Myocyte (in vitro differentiated cells): ENCODE data around the gene PTPRC. TPM values are rescaled to one million over a fixed set of nuclear protein-coding genes. Genes with fewer than 3 reads are reported as not detected.

ENCODE experiments used
- DNase-seq: peaks from one replicate; pipeline ENCODE4 v3.0.0-alpha.2; 2012; ENCODE audit warnings: low read depth
- total RNA-seq: library from RNA; depleted of rRNA; stranded (reverse); fragments of >200 nt; gene quantifications from 2 replicates; pipeline ENCODE4 v1.2.3, GENCODE V29; 2014

Gene PTPRC
- total RNA-seq, 1 donor from 2014 or later: 0.05 TPM

DNA sequence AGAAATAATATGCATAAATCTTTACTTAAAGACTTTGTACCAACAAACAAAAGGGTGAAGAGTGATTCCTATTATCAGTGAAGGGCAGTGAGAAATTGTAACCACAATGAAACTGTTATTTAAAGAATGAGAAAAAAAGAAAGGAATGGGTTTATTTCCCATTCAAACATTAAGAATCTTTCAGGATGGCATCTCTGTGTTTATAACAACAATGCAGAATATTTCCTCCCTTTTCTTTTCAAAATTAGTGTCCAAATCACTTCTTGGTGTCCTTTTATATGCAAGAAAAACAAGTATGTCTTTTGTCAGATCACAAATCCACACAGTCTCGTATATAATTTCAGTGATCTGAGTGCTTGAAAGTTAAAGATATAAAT lies 61.2 kb downstream of the PTPRC start:
- no peak for DNase-seq

DNA sequence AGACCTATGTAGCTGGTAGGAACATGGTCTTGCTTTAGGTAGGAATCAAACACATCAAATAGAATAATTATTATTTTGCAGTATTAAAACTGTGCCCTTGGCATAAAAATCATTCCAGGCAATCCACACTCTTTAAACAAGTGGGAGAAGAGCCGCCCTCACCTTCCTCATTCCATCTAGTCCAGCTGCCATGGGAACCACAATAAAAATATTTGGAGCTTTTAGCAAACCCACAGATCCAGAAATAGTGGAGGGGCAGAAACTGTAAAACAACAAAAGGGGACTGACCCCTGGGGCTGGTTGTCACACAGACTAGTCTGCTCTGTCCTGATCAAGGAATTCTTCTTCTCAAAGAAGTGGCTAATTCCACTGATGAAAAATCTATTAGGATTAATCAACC lies 61.6 kb downstream of the PTPRC start:
- DNase-seq: peak; percentile 58

DNA sequence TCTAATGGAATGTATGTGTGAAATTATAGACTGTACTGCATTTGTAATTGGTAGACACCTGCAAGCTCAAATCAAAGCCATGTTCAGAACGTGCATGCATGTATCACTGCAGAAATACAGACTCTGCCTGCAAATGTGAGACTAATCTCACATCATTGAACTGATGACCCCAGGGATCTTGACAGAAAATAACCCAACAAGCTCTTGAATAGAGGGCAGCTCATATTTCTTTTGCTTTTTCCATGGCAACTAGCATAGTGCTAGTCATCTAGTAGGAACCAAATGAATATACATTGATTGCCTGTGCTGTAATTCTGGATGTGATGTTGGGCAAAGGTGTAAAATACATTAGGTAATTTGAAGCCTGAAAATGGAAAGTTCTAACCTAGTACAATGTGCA lies 62.4 kb downstream of the PTPRC start:
- DNase-seq: no peak

DNA sequence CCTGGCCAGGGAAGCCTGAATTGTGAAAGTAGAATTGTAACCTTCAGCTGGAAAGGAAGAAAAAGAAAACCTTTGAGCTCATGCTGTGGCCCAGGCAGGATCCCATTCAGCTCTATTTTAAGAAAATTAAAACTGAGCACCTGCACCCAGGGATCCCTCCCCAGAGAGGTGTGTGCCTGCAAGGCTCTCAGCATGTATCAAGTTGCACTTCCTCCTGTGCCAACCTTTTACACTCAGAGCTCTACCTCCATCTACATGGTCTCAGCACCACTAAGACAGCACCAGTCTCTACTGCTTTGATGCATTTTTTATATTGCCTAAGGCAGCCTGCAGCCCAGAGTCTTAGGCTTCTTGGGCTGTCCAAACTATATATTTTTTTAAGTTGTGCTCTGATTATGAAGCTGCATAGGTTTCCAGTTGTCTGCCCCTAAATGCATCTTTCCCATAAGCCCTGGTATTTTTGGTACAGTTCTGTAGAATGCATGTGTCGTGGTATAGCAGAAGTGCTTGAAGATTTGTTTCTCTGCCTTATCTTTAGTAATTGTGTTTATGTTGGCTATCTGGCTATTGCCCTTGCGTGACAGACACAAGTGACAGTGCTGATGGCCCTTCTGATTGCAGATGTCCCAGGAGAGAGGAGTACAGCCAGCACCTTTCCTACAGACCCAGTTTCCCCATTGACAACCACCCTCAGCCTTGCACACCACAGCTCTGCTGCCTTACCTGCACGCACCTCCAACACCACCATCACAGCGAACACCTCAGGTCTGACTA lies 63.1 kb downstream of the PTPRC start:
- no peak for DNase-seq

DNA sequence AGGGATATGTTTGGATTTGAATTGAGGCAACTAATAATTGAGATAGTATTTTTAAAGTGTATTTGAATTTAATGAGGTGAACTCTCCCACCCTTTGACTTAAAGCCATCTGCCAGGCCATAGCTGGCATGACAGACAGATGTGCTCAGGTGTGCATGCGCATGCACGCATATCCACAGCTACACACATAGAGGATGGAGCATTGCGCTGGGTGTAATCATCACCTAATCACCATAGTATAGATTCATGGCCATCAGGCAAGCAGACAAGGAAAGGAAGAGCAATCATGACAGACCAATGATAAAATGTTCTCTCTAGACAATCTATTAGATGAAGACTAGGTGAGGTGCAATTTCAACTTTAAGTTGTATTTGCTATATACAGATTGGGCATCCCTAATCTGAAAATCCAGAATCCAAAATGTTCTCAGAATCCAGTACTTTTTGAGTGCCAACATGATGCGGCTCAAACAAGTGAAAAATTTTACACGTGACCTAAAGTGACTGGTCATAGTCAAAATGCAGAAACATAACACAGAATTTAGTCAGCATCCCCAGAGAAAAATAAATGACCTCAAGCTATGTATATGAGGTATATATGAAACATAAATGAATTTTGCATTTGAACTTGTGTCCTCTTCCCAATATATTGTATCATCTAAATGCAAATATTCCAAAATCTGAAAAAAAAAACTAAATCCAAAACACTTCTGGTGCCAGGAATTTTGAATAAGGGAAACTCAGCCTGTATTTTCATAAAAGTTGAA lies 70.1 kb downstream of the PTPRC start:
- no peak for DNase-seq

DNA sequence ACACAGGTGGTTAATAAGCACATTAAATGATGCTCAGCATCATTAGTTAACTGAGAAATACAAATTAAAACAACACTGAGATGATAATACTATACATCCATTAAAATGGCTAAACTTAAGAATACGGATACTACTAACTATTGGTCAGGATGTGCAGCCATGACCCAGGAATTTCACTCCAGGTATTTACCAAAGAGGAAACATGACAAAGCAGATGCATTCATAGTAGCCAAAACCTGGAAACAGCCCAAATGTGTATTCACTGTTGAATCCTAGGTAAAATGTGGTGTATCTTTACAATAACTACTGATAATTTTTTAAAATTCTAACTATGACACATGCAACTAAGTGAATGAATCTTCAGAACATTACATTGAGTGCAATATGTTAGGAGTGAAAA lies 73.0 kb downstream of the PTPRC start:
- DNase-seq: no peak

DNA sequence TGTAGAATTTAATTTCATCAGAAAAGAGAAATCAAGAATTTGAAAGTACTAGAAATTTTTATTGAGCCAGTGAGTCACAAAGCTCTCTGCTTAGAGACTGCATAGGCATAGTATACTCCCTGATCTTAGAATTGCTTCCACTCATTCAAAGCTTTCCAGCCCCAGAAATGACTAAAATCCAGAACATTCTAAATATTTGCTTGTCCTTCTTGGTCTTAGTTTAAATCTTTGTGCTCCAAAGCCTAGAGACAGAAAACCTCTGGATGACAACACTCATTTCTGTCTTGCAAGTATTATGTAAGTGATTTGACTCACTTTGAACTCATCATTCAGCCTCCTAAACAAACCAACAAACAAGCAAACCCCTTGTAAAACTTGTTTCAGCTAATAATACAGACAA lies 74.2 kb downstream of the PTPRC start:
- DNase-seq: no peak

DNA sequence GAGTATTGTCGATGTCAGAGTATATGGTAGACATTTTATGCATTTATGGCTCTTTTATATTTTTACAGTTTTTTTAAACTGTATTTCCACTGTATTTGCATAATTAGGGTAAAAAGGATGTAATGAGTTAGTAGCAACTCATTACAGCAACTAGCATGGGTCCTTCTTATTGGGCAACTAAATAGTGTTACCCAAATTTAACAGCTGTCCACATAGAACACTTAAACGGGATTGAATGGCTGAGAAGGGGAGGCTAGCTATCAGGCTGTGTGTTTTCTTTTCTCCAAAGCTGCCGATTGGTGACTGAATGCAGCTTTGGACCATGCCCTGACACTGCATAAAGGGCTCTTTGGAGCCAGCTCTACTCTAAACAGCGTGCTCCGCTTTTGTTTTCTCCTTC lies 75.4 kb downstream of the PTPRC start:
- DNase-seq: no peak

DNA sequence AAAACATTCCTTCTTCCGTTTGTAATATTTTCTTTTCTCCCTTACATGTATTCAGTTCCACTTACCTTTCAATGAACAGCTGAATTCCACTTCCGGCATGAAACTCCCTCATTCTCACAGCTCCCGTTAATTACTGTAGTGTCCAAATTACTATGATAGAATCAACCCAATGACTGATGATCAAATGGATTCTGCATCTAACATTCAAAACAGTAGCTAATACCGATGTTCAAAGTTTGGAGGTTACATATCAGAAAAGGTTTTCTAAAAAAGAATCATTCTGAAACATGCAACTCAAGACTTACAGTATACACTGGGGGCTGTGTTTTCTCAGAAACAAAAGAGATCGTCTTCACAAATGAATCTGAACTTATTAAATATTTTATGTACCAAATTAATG lies 77.2 kb downstream of the PTPRC start:
- no peak for DNase-seq

DNA sequence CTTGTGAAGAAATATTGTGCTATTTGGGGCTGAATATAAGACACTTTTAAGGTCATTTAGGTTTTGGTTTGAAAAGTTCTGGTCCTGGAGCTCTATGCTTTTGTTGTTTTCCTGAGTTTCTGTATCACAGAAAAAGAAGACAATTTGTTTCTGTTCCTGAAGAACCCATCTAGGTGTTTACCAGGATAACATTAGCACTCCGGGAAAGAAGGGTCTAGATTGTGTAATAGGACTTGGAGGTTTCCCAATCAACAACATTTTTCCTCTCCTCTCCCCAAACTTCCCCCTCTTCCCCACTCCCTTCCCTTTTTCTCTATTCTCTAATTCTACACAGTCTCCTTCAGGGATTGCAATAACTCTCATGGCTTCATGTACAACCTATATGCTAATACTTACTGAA lies 78.7 kb downstream of the PTPRC start:
- no peak for DNase-seq

DNA sequence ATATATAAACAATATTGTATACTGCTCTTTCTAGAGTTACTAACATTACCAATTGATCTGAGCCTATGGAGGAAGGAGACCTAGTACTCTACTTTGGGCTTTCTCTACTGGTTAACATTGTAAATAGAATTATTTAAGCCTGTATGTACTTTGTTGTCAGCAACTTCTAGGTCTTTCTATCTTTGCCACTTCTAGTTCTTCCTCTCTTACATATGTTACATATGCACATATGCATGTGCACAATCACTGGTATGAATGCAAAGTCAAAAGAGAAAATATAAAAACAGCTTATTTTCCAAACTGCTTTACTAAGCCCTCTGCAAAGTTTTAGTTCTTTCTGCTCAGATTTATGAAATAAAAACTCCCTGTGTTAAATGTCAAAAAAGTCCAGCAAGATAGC lies 84.3 kb downstream of the PTPRC start:
- no peak for DNase-seq

DNA sequence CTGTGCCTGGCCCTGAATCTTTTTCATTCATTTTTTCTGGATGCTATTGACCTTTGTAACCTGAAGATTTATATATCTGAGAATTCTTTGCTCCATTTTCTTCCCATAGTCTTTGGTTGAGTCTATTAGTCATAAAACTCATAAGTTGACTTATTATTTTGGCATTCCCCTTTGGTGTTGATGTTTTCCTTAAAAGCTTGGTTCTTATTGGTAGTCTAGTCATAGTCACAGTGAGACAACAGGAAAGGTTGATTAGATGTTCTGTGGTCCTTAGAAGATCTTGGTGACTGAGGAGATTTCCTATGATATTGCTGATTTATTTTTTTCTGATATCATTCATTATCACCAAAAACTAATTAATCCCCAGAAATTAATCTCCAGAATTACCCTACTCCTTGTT lies 86.2 kb downstream of the PTPRC start:
- DNase-seq: no peak

DNA sequence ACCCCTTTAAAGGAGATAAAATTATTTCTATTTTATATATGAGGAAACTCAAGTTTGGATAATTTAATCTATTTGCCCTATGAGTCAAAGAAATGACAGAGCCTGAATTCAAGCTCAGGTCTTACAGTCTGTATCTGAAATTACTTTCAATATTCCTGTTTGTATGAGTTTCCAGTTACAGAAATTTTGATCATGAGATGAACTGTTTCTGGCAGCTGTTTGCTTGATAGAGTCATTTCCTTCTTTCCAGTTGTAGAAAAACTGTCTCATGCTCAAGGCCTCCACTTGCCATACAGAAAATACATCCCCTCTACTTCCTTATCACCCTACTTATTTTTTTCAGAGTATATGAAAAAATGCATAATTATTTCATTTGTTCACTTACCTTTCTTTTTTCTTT lies 87.6 kb downstream of the PTPRC start:
- peak; percentile 18 for DNase-seq

DNA sequence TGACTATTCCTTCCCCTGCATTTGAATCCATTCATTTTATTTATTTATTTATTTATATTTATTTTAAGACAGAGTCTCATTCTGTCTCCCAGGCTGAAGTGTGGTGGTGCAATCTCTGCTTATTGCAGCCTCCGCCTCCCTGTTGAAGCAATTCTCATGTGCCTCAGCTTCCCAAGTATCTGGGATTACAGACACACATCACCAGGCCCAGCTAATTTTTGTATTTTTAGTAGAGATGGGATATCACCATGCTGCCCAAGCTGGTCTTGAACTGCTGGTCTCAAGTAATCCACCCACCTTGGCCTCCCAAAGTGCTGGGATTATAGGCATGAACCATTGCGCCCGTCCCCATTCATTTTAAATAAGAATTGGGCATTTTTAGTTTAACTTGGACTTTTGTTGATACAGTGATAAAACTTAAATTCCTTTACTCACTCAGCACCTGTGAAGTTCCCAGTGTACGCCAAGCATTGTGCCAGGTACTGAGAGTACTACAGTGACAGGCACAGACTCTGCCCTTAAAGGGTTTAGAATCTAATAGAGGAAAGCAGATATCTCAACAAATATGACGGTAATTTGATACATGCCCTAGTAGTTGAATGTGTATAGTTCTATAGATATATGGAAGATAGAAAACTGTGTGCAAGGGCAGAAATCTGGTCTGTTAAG lies 90.5 kb downstream of the PTPRC start:
- DNase-seq: no peak

DNA sequence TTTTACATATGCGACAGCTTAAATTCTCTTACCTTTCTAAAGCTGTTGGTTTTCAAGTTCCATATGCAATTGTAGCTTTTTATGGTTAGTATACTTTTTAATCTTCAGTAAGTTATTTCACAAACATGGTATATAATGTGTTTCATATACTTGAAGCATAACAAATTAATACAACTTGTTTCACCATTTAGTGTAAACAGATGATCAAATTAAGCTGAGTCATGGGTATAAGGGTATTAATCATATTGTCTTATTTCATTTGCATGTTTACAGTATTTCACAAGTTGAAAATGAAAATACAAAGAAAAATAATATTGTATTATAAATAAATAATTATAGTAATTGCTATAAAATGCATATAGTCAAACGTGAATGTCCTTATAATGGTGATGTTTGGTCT lies 92.1 kb downstream of the PTPRC start:
- no peak for DNase-seq

DNA sequence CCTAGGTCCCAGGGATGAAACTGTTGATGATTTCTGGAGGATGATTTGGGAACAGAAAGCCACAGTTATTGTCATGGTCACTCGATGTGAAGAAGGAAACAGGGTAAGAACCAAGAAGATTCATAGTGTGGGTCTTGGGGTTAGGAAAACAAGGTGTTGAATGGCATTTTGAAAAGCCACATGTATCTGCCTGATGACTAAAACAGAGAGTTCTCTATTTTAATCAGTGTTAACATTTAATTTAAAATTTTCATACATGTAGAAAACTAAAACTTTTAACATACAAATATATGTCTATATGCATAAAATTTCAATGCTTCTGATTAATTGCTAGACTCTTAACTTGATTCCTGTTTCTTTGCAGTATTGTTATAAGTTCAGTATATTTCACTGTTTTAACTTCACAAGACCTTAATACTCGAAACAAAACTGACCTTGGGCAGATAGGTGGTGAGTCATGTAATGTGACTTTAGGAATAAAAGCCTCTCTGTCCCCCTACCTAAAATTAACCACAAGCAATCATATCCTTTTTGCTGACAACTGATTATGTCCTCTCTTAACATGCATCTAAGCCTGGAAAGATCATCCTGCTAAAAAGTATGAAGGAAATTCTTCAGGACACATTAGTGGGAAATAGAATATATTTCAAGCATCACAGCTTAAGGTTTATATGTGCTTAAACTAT lies 95.6 kb downstream of the PTPRC start:
- peak; percentile 9 for DNase-seq

DNA sequence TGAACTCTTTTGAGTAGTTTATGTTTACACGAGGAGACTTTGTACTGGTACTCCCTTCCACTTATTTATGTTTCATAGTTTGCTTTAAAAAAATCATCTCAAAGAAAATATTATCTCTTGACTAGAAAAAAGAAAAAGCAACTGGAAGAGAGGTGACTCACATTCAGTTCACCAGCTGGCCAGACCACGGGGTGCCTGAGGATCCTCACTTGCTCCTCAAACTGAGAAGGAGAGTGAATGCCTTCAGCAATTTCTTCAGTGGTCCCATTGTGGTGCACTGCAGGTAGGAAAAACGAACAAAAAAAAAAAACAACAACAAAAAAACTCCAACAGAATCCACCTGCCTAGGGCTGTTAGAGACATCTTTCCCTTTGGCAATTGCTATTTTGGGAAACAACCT lies 102.9 kb downstream of the PTPRC start:
- DNase-seq: peak; percentile 61

DNA sequence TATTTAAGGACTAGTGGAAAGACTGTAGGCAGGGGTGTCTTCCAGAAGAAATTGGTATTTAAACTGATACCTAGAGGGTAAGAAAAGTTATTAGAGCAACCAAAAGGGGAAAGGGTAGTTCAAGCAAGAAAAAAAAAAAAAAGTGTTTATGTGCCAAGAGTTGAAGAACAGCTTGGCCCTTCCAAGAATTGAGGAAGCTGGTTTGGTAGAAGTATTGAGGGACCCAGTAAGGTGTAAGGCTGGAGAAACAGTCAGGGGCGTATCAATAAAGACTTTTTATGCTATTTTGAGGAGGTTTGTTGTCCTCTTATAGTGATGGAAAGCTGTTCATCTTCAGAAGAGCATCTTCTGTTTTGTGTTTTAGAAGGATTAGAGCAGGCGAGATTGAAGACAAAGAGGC lies 108.3 kb downstream of the PTPRC start:
- no peak for DNase-seq

DNA sequence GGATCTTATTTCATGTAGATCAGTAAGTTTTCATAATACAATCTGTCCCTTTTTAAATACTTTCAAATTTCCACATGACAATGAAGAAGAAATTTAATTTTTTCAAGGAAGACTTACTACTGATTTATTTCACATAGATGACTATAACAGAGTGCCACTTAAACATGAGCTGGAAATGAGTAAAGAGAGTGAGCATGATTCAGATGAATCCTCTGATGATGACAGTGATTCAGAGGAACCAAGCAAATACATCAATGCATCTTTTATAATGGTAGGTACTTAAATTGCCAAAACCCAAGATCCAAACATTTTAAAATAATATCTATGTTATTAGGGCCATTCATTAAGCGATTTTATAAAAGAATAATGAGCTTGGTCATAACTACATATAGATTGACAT lies 110.4 kb downstream of the PTPRC start:
- DNase-seq: no peak

DNA sequence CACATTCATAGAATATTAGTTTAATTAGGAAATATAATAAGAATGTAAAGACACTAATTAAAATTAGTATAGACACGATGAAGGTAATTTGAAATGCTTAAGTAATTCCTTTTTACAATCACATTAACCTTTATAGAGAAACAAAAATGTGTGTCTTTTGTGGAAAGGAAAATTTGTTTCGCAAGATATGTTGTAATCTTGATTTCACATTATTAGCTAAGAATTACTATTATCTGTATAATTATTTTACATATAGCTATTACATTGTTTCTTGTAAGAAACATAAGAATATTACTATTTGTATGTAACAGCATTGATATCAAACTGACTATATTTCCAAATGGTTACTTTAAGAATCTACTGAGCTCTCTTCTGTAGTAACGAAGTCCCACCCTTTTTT lies 111.2 kb downstream of the PTPRC start:
- no peak for DNase-seq

DNA sequence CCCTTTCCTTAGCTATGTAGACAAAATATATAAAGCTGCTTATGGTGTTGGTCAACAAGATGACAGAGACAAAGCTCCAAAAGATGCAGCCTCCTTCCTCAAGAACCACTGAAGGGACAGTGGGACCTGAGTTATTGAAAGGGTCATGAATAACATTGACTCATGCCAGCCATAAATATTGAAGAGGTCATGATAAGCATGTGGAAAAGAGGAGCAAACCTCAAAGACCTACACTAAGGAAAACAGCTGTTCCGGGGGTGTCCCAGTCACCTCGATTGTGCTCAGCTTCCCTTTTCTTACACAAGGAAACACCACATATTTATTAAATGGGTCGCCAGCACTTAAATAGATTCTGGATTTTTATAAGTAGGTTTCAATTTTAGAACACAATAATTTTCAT lies 112.9 kb downstream of the PTPRC start:
- peak; percentile 54 for DNase-seq

DNA sequence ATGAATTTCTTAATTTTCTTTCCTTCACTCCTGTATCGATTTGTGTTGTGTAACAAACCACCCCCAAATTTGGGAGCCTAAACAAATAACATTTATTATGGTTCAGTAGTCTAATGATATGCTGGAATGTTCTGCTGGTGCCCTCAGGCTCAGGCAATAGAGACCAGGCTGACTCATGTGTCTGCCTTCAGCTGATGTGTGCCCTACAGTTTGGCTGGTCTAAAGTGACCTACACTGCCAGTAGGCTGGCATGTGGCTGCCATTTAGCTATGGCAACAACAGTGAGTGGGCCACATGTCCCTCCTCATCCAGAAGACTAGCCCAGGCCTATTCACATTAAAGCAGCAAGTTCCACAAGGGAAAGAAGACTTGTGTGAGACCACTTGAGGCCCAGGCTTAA lies 115.8 kb downstream of the PTPRC start:
- peak; percentile 27 for DNase-seq
